T-helper 2 cell (primary cell): ENCODE results near the gene ITIH3.
A peak's percentile ranks its signal among the peaks of the same experiment; 100 is the strongest.

ENCODE experiments used
- DNase-seq, 5 experiments: peaks; one replicate each; pipeline versions ENCODE4 v3.0.0 to v3.0.0-alpha.2; 2012 to 2022

The ITIH3 gene

DNA sequence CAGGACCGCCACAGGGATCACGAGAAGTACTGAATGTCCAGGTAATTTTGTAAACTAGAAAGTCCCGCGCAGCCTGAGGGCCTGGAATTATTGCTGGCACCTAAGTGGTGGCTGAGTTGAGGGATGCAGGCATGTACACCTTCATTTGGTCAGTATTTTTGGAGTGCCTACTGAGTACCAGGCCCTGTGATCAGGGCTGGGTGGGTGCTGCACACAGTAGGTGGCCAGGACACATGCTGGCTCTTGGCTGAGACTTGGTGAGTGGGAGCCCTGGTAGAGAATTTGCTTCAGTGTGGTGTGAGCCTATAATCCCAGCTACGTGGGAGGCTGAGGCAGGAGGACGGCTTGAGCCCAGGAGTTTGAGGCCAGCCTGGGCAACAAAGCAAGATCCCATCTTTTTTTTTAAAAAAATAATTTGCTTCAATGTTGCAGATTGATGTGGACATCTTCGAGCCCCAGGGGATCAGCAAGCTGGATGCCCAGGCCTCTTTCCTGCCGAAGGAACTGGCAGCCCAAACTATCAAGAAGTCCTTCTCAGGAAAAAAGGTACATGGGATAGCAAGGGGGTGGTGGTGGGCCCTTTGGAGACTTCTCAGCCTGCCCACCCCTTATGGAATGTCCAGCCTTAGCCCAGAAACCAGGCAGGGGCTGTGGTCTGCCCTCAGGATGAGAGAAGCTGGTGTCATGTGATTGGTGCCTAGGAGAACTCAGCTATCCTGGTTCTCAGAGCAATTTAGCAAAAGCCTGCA lies 14.6 kb upstream of the ITIH3 start:
- no peak for DNase-seq

DNA sequence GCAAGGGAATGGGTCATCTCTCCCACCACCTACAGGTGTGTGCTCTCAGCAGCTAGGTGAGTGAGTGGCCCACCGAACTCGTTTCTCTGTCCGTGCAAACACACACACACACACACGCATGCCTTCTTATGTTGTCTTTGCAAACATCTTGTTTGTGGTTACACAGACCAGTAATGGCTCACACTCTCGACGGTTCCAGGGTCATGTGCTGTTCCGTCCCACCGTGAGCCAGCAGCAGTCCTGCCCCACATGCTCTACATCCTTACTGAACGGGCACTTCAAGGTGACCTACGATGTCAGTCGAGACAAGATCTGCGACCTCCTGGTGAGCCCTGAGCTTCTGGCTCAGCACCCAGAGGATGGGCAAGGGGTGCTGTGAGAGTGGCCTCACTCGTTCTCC lies 12.9 kb upstream of the ITIH3 start:
- DNase-seq, result peak in 1 of 5 experiments; percentile 48

DNA sequence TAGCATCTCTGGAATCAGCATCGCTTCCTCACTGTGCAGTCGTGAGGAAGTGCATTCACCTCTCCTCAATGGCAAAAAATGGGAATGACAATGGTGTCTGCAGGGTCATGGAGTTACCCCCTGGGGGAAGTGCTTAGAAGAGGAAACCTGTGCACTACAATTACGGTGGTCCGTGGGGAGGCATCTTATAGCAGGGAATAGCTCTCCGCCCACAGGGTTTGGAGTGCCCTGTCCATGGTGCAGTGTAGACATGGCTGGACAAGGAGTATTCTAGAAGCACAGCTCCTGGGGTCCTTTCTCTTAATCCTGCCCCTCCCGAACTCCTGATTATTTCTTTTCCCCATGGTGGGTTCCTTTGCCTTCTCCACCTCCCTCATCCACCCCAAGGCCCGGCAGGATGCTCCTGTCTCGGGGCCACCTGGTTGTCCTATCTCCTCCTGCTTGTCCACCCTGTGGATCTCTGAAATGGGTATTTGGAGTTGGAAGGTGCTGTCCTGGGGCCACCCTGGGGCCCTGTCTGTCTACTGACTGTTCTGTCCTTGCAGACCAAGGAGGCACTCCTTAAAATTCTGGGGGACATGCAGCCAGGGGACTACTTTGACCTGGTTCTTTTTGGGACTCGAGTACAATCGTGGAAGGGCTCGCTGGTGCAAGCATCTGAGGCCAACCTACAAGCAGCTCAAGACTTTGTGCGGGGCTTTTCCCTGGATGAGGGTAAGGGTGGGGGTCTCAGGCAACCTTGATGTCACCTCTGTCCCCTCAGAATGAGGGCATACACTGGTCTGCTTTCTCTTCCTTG lies 12.0 kb upstream of the ITIH3 start:
- DNase-seq, result no peak

DNA sequence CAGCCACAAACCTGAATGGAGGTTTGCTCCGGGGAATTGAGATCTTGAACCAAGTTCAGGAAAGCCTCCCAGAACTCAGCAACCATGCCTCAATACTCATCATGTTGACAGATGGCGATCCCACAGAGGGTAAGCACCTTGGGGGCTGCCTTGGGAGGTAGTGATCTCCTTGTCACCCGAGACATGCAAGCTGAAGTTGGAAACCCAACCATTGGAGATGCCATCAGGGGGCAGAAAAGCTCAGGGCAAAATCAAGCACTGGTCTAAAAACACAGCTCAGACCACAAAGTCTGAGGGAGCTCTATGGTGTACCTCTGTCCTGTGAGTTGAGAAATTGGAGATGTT lies 11.4 kb upstream of the ITIH3 start:
- DNase-seq, result no peak

DNA sequence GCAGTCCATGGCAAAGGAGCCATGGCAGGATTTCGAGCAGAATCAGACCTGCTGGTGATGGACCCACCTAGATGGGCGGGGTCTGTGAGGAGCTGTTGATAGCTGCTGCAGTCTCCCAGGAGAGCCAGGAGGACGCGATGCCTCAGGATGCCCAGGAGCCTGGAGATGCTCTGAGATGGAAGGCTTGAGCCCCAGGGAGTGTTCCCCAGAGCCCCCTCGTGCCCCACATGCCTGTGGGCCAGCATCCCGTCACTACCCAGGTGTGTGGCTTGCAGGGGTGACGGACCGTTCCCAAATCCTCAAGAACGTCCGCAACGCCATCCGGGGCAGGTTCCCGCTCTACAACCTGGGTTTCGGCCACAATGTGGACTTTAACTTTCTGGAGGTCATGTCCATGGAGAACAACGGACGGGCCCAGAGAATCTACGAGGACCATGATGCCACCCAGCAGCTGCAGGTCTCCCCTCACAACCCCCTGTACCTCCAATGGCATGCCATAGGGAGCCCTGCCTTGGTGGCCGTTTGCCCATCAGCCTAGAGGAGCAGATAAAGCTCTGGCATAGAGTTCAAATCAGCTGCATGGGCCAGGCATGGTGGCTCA lies 10.5 kb upstream of the ITIH3 start:
- DNase-seq, result no peak

DNA sequence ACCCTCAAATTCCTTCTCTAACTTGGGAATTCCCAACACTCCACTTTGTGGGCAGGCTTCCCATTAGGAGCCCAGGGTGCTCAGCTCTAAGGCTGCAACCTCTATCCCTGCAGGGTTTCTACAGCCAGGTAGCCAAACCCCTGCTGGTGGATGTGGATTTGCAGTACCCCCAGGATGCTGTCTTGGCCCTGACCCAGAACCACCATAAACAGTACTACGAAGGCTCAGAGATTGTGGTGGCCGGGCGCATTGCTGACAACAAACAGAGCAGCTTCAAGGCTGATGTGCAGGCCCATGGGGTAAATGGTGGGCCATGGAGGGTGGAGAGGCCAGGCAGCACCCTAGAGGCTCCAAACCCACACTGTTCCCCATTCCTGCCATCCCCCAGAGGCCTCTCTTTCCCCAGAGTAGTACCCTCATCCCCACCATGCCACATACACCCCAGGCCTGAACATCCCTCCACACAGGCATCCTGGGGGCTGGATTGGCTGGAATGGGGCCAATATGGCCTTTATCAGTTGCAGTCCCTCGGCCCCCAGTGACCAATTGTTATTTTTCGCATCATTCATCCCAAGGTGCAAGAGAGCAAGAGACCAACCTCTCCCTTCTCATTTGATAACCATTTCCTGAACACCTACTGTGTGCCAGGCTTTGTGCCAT lies 9.5 kb upstream of the ITIH3 start:
- DNase-seq, result no peak

DNA sequence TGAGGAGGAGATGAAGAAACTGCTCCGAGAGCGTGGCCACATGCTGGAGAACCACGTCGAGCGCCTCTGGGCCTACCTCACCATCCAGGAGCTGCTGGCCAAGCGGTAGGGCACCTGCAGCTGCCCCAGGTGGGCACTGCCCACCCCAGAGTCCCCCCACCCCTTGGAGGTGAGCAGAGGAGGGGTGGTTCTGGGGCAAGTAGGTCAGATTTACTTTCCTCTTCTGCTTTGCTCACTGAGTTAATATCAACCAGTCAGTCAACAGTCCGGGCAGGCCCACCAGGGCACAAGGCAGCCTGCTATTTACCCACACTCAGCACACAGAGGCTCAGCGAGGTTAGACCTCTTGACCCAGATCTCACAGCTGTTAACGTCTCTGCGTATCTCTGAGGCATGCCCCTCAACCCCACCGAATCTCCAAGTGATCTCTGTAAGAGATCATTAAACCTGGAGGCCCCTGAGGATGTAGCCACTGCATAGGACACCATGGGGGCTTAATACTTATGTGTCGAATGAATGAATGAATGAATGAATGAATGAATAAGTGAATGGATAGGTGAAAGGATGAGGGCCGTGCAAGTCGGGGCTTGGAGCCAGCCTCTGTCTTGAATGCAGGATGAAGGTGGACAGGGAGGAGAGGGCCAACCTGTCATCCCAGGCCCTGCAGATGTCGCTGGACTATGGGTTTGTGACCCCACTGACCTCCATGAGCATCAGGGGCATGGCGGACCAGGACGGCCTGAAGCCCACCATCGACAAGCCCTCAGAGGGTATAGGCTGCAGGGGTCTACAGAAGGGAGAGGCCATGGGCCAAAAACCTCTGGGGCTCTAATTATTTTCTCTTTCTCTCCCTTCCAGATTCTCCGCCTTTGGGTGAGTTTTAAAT lies 8.0 kb upstream of the ITIH3 start:
- DNase-seq, result no peak

DNA sequence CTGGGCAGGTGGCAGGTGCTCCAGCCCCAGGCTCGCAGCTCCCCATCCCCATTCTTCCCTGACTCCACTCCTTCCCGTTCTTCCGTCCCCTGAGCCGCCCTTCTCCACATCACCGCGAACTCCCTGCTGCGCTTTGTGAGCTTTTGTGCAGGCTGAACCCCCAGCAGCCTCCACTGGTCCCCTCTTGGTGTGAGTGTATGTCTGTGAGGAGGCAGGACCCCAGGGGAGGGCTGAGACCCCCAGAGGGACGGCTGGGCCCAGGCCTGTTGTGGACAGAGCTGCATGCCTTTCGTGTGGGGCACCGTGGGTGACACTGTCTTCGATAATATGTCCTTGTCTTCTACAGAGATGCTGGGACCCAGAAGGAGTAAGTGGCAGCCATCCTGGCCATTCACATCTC lies 7.3 kb upstream of the ITIH3 start:
- no peak for DNase-seq

DNA sequence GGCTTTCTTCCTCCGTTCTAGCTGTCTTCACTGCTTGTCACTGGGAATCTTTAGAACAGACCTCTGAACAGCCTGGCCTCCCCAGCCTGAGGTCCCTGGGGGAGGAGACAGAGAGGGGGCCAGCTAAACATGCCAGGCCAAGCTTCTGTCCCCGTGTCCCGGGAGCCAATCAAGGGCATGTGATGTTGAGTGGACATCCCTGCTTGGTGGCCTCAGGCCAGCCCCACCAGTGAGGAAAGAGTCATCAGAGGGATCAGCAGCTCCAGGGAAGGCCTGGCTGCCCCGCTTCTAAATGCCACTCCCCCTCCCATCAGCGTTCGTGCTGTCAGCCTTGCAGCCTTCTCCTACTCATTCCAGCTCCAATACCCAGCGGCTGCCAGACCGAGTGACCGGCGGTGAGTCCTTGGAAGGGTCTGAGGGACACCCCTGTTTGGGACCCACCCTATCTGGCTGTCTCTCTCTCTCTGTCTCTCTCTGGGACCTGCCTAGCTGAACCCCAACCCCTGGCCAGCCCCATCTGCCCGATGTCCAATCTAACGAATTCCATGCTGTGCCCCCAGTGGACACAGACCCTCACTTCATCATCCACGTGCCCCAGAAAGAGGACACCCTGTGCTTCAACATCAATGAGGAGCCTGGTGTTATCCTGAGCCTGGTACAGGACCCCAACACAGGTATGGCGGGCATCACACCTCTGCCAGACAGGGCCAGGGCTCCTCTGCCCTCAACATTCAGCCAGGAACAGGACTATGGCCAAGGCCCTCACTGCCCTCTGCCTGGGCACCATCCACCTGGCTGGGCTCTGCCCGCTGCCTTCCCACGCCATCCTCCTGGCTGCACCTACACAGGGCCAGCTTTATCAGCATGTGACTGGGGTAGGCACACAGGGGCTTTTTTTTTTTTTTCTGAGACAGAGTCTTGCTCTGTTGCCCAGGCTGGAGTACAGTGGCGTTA lies 6.6 kb upstream of the ITIH3 start:
- DNase-seq, result no peak

DNA sequence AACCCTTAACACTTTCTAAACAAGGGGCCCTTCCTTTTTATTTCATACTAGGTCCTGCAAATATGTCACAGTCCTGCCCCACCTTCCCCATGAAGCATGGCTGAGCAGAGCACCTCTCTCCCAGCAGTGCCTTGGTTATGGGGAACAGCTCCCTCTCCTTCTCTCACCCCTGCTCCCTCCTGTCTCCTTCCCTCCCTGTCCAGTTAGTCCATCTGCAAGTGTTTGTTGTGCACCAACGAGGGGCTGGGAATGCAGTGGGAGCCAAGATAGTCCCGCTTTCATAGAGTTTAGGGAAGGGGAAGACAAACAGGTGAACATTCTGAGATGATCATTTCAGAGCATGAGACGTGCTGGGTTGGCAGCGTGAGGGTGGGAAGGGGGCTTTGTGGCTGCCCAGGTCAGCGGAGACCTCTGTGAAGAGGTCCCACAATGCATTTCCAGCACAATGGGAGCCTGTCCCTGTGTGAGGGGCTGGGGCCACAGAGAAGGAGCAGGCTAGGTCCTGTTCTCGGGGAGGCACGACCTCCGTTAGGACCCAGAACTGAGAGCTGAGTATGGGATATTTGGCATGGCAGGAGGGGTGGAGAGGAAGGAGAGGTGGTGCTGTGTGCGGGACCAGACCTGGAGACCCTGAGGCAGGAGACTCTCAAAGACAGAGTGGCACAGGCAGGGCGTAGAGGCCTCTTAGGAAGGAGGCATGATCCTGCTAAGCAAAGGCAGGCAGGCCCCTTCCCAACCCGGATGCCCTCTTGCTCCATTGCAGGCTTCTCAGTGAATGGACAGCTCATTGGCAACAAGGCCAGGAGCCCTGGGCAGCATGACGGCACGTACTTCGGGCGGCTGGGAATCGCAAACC lies 5.5 kb upstream of the ITIH3 start:
- DNase-seq, result no peak

DNA sequence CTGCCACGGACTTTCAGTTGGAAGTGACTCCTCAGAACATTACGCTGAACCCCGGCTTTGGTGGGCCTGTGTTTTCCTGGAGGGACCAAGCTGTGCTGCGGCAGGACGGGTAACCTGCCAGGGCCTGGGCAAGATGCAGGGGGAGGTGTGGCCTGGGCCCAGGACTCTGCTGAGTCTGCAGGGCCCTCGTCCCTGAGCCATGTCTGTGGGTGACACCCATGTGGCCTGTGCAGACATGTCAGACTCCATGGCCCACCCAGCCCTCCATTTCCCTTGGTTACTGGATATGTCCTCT lies 4.9 kb upstream of the ITIH3 start:
- no peak for DNase-seq

DNA sequence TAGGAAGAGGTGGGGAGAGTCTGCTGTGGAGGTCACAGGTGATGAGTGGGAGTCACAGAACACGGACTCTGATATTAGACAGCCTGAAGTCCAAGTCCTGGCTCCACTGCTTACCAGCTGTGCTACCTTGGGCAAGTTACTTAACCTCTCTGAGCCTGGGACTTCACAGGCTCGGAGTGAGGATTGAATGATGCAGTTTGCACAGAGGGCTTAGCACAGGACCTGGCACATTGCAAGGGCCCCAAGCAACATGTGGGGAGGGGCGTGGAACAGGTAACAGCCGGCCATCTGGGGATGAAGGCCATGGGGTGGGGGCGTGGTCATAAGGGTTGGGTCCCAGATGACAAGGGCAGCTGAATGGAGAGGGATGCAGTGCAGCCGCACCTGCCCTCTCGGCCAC lies 4.3 kb upstream of the ITIH3 start:
- no peak for DNase-seq

DNA sequence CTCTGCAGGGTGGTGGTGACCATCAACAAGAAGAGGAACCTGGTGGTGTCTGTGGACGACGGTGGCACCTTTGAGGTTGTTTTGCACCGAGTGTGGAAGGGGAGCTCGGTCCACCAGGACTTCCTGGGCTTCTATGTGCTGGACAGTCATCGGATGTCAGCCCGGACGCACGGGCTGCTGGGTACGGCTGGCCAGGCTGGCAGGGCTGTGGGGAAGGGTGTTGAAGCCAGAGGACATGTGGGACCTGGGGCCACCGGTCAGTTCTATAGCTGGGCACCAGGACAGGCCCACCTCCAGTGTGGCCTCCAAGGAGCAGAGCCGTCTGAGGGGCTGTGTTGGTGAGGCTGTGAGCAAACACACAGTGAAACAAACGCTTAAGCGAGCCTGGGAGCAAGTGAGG lies 3.9 kb upstream of the ITIH3 start:
- no peak for DNase-seq

DNA sequence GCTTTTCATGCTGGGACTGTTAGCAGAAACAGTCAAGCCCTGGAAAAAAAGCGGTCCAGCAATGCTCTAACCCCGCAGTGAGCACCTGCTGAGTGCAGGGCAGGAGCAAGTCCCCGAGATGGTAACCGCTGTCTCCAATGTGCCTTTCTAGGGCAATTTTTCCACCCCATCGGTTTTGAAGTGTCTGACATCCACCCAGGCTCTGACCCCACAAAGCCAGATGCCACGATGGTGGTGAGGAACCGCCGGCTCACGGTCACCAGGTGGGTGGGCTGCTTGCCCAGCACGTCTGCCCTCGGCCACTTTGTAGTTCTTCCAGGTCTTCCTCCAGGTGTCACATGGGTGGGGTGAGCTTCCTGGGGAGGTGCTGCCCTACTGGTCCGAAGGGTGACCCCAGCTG lies 3.2 kb upstream of the ITIH3 start:
- DNase-seq, result no peak

DNA sequence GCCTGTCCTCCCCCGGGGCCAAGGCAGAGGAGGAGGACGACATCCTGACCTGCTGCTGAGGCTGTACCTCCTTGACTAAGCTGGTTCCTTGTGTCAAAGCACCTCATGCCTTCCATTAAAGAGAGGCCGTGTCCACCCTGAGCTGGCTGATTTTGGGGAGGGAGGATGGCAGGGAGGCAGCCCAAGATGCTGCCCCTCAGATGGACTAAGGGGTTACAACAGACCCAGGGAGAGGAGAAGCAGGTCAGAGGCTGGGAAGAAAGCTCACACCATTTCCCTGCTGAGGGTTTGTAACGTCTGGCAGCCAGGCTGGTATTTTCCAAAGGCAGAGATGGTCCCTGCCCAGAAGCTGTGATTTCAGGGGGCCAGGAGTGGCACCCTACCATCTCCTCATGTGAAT lies 2.7 kb upstream of the ITIH3 start:
- no peak for DNase-seq

DNA sequence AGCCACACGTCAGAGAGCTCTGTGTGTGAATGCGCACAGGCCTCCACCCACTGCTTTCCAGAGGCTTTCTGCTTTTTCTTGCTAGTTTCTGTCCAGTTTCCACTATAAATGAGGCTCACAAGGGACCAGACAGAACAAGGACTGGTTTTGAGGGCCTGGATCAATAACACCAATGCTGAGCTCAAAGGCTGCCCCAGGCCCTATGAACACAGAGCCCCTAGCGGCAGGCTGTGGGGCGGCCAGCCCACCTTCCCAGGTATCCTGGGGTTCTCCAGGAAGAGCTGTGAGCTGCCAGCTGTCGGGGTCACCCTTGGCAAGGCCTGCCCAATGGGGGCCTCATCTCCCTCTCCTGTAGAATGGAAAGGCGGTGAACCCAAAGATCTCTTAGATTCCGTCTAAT lies 2.2 kb upstream of the ITIH3 start:
- DNase-seq, result no peak

DNA sequence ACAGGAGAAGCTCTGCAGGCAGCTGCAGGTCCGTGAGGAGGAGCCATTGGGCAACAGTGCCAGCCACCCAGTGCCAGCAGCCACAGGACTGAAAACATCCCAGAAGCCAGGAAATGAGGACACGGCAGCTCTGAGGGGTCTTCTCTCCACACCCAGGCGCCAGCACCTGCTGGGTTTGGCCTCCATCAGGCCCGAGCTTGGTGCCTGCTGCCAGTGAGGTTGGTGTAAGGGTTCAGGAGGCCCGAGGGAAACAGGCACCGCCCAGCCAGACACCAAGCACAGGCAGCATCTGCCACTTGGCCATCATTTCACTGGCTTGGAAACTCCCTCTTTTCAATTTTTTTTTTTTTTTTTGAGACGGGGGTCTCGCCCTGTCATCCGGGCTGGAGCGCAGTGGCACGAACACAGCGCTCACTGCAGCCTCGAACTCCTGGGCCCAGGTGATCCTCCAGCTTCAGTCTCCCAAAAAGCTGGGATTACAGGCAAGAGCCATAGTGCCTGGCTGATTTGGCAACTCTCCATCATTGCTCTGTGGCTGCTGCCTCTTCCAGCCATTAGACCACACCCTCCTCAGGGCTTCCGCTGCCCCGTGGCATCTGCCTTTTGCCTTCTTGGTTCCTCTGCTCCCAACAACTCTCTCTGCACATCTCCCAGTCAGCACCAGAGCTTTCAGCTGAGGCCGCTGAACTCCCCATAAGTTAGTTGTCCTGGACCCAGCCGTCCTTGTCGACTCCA lies 1.5 kb upstream of the ITIH3 start:
- no peak for DNase-seq

DNA sequence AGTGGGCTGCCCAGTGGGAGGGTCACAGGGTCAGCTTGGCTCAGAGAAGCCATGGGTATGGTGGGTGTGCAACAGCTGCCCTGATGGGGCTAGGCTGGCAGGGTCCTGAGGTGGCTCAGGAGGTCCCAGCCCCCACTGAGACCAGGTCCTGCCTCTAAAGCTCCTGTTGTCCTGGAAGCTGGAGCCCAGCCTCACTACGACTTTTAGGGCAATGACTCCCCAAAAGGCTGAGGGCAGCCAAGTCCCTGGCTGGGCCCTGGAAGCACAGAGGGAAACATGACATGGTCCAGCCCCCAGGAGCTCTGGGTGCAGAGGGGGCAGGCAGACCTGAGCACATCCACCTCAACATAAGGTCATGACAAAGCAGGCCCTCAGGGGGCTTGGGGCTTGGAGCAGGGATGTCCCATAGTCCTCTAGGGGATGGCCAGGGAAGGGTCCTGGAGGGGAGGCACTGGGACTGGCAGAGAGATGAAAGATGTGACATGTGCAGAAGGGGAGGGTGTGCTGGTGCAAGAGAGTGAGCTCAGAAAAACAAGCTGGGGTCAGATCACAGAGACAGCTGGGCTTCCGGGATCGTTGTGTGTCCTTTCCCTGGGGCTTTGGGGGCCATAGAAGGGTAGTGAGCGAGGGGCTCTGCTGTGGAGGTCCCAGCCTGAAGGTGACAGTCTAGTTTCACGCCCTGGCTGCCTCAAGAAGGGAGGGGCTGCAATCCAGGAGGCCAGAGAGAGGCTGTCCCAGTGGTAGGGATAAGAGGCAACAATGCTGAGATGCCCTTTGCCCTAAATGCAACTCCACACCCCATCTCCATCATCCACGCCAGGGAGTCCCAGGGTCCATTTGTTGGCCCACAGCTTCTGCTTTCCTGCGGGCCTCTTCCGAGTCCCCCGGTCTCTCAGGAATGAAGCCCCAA lies 639 bp upstream of the ITIH3 start:
- DNase-seq, result no peak
